Measurements from ENCODE around the gene PTPRM. TPM values are rescaled to one million over a fixed set of nuclear protein-coding genes. Genes with fewer than 3 reads are reported as not detected.
"Not testable (repeated sequence)": the region's sequence is repeated elsewhere in the genome, so short reads cannot be mapped to it uniquely, and the experiment has no call there.

PTPRM gene
- polyA plus RNA-seq, 1 donor (not counting 4 experiments of a cell fraction or from before 2014, with no cell fraction given): 54.5 TPM

DNA sequence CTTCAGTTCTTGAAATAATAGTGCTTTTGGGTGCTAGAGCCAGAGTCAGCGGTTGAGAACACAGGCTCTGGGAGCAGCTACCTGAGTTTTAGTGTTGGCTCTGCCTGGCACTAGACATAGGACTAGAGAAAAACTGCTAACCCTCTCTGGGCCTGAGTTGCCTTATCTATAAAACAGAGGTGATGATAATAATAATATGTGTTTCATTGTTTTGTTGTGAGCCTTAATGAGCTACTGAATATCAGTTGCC is 391.7 kb downstream of the PTPRM start:
- Histone ChIP-seq H3K79me2 (ENCODE audit: control insufficient read depth, insufficient read depth, low read length) (no peaks in the 10 kb centered on the region), H4K20me1 (ENCODE audit: control insufficient read depth, extremely low read depth, insufficient read depth, low read length) (no peaks in the 10 kb centered on the region), H3K4me1 (ENCODE audit: control insufficient read depth, extremely low read depth, insufficient read depth, low read length) (no peaks in the 10 kb centered on the region), H3K4me2 (ENCODE audit: control insufficient read depth, extremely low read depth, insufficient read depth, low read depth, low read length) (no peak overlapping the region), H3K9ac (ENCODE audit: control insufficient read depth, extremely low read depth, insufficient read depth, low read length) (no peak overlapping the region), H3K36me3 (ENCODE audit: control insufficient read depth in 2 of 2, extremely low read depth in 1 of 2, insufficient read depth in 2 of 2, low read length in 2 of 2) (peaks cover 0 to 1% of the 10 kb centered on the region in 2 experiments), H3K27me3 (ENCODE audit: control insufficient read depth, extremely low read depth, insufficient read depth, low read length) (no peaks in the 10 kb centered on the region), H3K9me3 (ENCODE audit: control insufficient read depth, low read depth, low read length) (no peaks in the 10 kb centered on the region), H3K4me3 (ENCODE audit: control insufficient read depth in 2 of 3, extremely low read depth in 1 of 3, insufficient read depth in 2 of 3, low read depth in 1 of 3, low read length in 3 of 3) (no peak overlapping the region), H2AFZ (ENCODE audit: control insufficient read depth, low read length) (no peak overlapping the region), H3K27ac (ENCODE audit: control insufficient read depth, insufficient read depth, low read length) (no peak overlapping the region), H3K9me1 (ENCODE audit: control insufficient read depth, extremely low read depth, insufficient read depth, low read length) (no peaks in the 10 kb centered on the region)
- DNase-seq (ENCODE audit: low read depth, low spot score) (no peak), FAIRE-seq (no peak)
- dilution Hi-C loops (cut with MboI; ENCODE audit: extremely low pct_ligation_motif_present, low sequenced_read_pairs): no loop called here
- TF ChIP-seq, protein P1, sequence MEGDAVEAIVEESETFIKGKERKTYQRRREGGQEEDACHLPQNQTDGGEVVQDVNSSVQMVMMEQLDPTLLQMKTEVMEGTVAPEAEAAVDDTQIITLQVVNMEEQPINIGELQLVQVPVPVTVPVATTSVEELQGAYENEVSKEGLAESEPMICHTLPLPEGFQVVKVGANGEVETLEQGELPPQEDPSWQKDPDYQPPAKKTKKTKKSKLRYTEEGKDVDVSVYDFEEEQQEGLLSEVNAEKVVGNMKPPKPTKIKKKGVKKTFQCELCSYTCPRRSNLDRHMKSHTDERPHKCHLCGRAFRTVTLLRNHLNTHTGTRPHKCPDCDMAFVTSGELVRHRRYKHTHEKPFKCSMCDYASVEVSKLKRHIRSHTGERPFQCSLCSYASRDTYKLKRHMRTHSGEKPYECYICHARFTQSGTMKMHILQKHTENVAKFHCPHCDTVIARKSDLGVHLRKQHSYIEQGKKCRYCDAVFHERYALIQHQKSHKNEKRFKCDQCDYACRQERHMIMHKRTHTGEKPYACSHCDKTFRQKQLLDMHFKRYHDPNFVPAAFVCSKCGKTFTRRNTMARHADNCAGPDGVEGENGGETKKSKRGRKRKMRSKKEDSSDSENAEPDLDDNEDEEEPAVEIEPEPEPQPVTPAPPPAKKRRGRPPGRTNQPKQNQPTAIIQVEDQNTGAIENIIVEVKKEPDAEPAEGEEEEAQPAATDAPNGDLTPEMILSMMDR (optimal IDR thresholded peaks at IDR 0.05 in 1 of 3, IDR thresholded peaks at IDR 0.05 in 1 of 3, conservative IDR thresholded peaks at IDR 0.05 in 1 of 3; ENCODE audit: extremely low read depth in 1 of 3, insufficient read depth in 2 of 3, low read length in 3 of 3): no peak
- TF ChIP-seq EZH2 (IDR thresholded peaks at IDR 0.05; ENCODE audit: low read length): no peak

DNA sequence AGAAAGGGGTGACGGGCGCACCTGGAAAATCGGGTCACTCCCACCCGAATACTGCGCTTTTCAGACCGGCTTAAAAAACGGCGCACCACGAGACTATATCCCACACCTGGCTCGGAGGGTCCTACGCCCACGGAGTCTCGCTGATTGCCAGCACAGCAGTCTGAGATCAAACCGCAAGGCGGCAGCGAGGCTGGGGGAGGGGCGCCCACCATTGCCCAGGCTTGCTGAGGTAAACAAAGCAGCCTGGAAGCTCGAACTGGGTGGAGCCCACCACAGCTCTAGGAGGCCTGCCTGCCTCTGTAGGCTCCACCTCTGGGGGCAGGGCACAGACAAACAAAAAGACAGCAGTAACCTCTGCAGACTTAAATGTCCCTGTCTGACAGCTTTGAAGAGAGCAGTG is 399.6 kb downstream of the PTPRM start:
- DNase-seq (ENCODE audit: low read depth, low spot score); H2AFZ ChIP-seq (ENCODE audit: control insufficient read depth, low read length); H3K36me3 ChIP-seq (ENCODE audit: control insufficient read depth in 2 of 2, extremely low read depth in 1 of 2, insufficient read depth in 2 of 2, low read length in 2 of 2); H3K27me3 ChIP-seq (ENCODE audit: control insufficient read depth, extremely low read depth, insufficient read depth, low read length); H3K9me3 ChIP-seq (ENCODE audit: control insufficient read depth, low read depth, low read length); H3K9ac ChIP-seq (ENCODE audit: control insufficient read depth, extremely low read depth, insufficient read depth, low read length); H3K4me3 ChIP-seq (ENCODE audit: control insufficient read depth in 2 of 3, extremely low read depth in 1 of 3, insufficient read depth in 2 of 3, low read depth in 1 of 3, low read length in 3 of 3); H3K4me2 ChIP-seq (ENCODE audit: control insufficient read depth, extremely low read depth, insufficient read depth, low read depth, low read length); H4K20me1 ChIP-seq (ENCODE audit: control insufficient read depth, extremely low read depth, insufficient read depth, low read length); H3K9me1 ChIP-seq (ENCODE audit: control insufficient read depth, extremely low read depth, insufficient read depth, low read length); H3K27ac ChIP-seq (ENCODE audit: control insufficient read depth, insufficient read depth, low read length); dilution Hi-C loops (cut with MboI; ENCODE audit: extremely low pct_ligation_motif_present, low sequenced_read_pairs); H3K4me1 ChIP-seq (ENCODE audit: control insufficient read depth, extremely low read depth, insufficient read depth, low read length); FAIRE-seq; H3K79me2 ChIP-seq (ENCODE audit: control insufficient read depth, insufficient read depth, low read length): not testable (repeated sequence)

DNA sequence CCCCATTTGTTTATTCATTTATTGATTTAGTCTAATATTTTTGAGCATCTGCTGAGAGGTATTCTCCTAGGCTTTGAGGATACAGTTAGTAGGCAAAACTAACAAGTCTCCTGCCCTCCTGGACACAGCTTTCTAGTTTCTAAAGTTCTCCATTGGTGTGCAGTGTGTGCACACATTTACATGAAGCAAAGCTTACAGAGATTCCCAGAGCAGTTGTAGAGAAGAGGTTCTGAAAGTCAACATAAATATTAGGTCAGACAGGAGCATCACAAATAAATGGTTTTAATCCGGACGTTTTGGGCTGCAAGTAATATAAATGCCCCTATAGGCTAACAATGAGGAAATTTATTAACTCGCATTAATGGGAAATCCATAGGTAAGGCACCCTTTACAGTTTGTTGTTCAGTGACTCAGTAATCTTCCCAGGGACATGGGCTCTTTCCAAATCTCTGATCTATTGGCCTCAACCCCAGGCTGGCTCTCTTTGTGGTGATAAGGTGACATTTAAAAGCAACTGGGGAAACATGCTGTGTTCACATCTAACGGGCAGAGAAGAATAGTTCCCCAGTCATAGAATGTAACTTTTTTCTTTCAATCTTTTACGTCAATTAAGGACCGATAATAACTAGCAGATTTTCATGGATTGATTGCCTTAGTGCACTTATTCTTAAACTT is 407.2 kb downstream of the PTPRM start:
- dilution Hi-C loops (cut with MboI; ENCODE audit: extremely low pct_ligation_motif_present, low sequenced_read_pairs): no loop called here
- H3K4me2 ChIP-seq (ENCODE audit: control insufficient read depth, extremely low read depth, insufficient read depth, low read depth, low read length): no peak overlapping the region
- no peak overlapping the region for H2AFZ ChIP-seq (ENCODE audit: control insufficient read depth, low read length)
- H3K4me3 ChIP-seq (ENCODE audit: control insufficient read depth in 2 of 3, extremely low read depth in 1 of 3, insufficient read depth in 2 of 3, low read depth in 1 of 3, low read length in 3 of 3): no peak overlapping the region
- H3K9me1 ChIP-seq (ENCODE audit: control insufficient read depth, extremely low read depth, insufficient read depth, low read length): no peaks in the 10 kb centered on the region
- no peaks in the 10 kb centered on the region for H3K36me3 ChIP-seq (ENCODE audit: control insufficient read depth in 2 of 2, extremely low read depth in 1 of 2, insufficient read depth in 2 of 2, low read length in 2 of 2)
- H3K4me1 ChIP-seq (ENCODE audit: control insufficient read depth, extremely low read depth, insufficient read depth, low read length): no peaks in the 10 kb centered on the region
- H3K9ac ChIP-seq (ENCODE audit: control insufficient read depth, extremely low read depth, insufficient read depth, low read length): no peak overlapping the region
- no peaks in the 10 kb centered on the region for H3K79me2 ChIP-seq (ENCODE audit: control insufficient read depth, insufficient read depth, low read length)
- TF ChIP-seq, protein P1 (optimal IDR thresholded peaks at IDR 0.05 in 1 of 3, IDR thresholded peaks at IDR 0.05 in 1 of 3, conservative IDR thresholded peaks at IDR 0.05 in 1 of 3; ENCODE audit: extremely low read depth in 1 of 3, insufficient read depth in 2 of 3, low read length in 3 of 3): no peak
- no peak for TF ChIP-seq EZH2 (IDR thresholded peaks at IDR 0.05; ENCODE audit: low read length)
- DNase-seq (ENCODE audit: low read depth, low spot score) (no peak), FAIRE-seq (no peak)
- no peaks in the 10 kb centered on the region for H4K20me1 ChIP-seq (ENCODE audit: control insufficient read depth, extremely low read depth, insufficient read depth, low read length)
- no peak overlapping the region for H3K27ac ChIP-seq (ENCODE audit: control insufficient read depth, insufficient read depth, low read length)
- H3K9me3 ChIP-seq (ENCODE audit: control insufficient read depth, low read depth, low read length): no peaks in the 10 kb centered on the region
- no peaks in the 10 kb centered on the region for H3K27me3 ChIP-seq (ENCODE audit: control insufficient read depth, extremely low read depth, insufficient read depth, low read length)
